CD14-positive monocyte (primary cell): ENCODE data around the gene RAE1. TPM values are rescaled to one million over a fixed set of nuclear protein-coding genes. Genes with fewer than 3 reads are reported as not detected.
"Not testable (repeated sequence)": the region's sequence is repeated elsewhere in the genome, so short reads cannot be mapped to it uniquely, and the experiment has no call there.

ENCODE experiments used
- DNase-seq, 3 donors: peaks; one replicate each; pipeline ENCODE4 v3.0.0-alpha.2; 2011 to 2022
- H2AFZ ChIP-seq: 2 replicates; pipeline ENCODE4 v1.6.0; 2012; ENCODE audit warnings: mild to moderate bottlenecking, low read depth, low read length, inconsistent platforms; ENCODE audit not compliant: insufficient read depth, poor library complexity, severe bottlenecking
- H3K27ac ChIP-seq, 2 donors: 1 replicate in 1 of 2; 2 replicates in 1 of 2; pipeline ENCODE4 v1.5.1; 2012 to 2013; ENCODE audit warnings: low read length in 2 of 2, control low read depth in 1 of 2, inconsistent platforms in 1 of 2, low read depth in 1 of 2, mild to moderate bottlenecking in 1 of 2
- H3K27me3 ChIP-seq, 2 donors: one replicate each; pipeline versions ENCODE4 v1.6.0 to v1.6.1; 2011 to 2013; ENCODE audit warnings: low read length in 2 of 2; ENCODE audit not compliant: control insufficient read depth in 2 of 2, insufficient read depth in 2 of 2
- H3K36me3 ChIP-seq, 2 donors: replicated peaks in 1 of 2; 1 replicate in 1 of 2; 2 replicates in 1 of 2; pipeline versions ENCODE4 v1.5.1 to v1.6.1; 2012 to 2013; ENCODE audit warnings: low read length in 2 of 2, control low read depth in 1 of 2, inconsistent platforms in 1 of 2, mild to moderate bottlenecking in 1 of 2; ENCODE audit not compliant: insufficient read depth in 2 of 2, control insufficient read depth in 1 of 2
- H3K4me1 ChIP-seq, 2 donors: 1 replicate in 1 of 2; 2 replicates in 1 of 2; pipeline versions ENCODE4 v1.5.1 to v1.6.1; 2012 to 2013; ENCODE audit warnings: low read length in 2 of 2, control low read depth in 1 of 2, inconsistent platforms in 1 of 2, mild to moderate bottlenecking in 1 of 2, moderate library complexity in 1 of 2; ENCODE audit not compliant: insufficient read depth in 2 of 2, control insufficient read depth in 1 of 2
- H3K4me2 ChIP-seq: replicated peaks from 2 replicates; pipeline ENCODE3; 2012; ENCODE audit warnings: low read length, moderate library complexity, mild to moderate bottlenecking; ENCODE audit not compliant: poor library complexity, severe bottlenecking; ENCODE audit errors: extremely low read depth
- H3K4me3 ChIP-seq, 3 experiments: fragments of 200-600 bp in 1 of 3; sonication (generic) in 1 of 3; replicated peaks in 1 of 3; 1 replicate in 2 of 3; 2 replicates in 1 of 3; pipeline ENCODE4 v1.5.1; 2011 to 2013; ENCODE audit warnings: low read length in 3 of 3, mild to moderate bottlenecking in 3 of 3, control low read depth in 2 of 3, low read depth in 2 of 3, inconsistent platforms in 1 of 3, moderate library complexity in 1 of 3
- H3K79me2 ChIP-seq: 2 replicates; pipeline ENCODE4 v1.6.0; 2012; ENCODE audit warnings: mild to moderate bottlenecking, control low read depth, inconsistent platforms, low read length, moderate library complexity; ENCODE audit not compliant: insufficient read depth
- H3K9ac ChIP-seq: 2 replicates; pipeline ENCODE4 v1.6.0; 2017; ENCODE audit warnings: low read length, mild to moderate bottlenecking; ENCODE audit not compliant: insufficient read depth, poor library complexity, severe bottlenecking
- H3K9me3 ChIP-seq, 2 donors: replicated peaks in 1 of 2; 1 replicate in 1 of 2; 2 replicates in 1 of 2; pipeline versions ENCODE4 v1.5.1 to v1.6.1; 2012 to 2013; ENCODE audit warnings: low read length in 2 of 2, control low read depth in 1 of 2; ENCODE audit not compliant: control insufficient read depth in 1 of 2, insufficient read depth in 1 of 2
- H4K20me1 ChIP-seq: 2 replicates; pipeline ENCODE4 v1.6.0; 2012; ENCODE audit warnings: mild to moderate bottlenecking, low read length, control low read depth, moderate library complexity; ENCODE audit not compliant: insufficient read depth
- H3K27ac Mint-ChIP-seq, 7 donors: one replicate each; pipeline ENCODE4 v1.8.0; 2020; ENCODE audit warnings: mild to moderate bottlenecking in 7 of 7, mixed read lengths in 7 of 7, moderate library complexity in 6 of 7, inconsistent platforms in 2 of 7
- H3K27me3 Mint-ChIP-seq, 3 donors: one replicate each; pipeline ENCODE4 v1.8.0; 2021 to 2022; ENCODE audit warnings: low read depth in 3 of 3, mild to moderate bottlenecking in 3 of 3, mixed read lengths in 3 of 3, moderate library complexity in 3 of 3, inconsistent platforms in 1 of 3
- H3K36me3 Mint-ChIP-seq, 2 donors: one replicate each; pipeline ENCODE4 v1.8.0; 2020; ENCODE audit warnings: mixed read lengths in 2 of 2, inconsistent platforms in 1 of 2, mild to moderate bottlenecking in 1 of 2
- H3K4me1 Mint-ChIP-seq: one replicate; pipeline ENCODE4 v1.8.0; 2020; ENCODE audit warnings: mild to moderate bottlenecking, mixed read lengths
- H3K4me3 Mint-ChIP-seq, 2 donors: one replicate each; pipeline ENCODE4 v1.8.0; 2020; ENCODE audit warnings: mild to moderate bottlenecking in 2 of 2, mixed read lengths in 2 of 2, moderate library complexity in 1 of 2
- H3K9me3 Mint-ChIP-seq, 7 donors: one replicate each; pipeline ENCODE4 v1.8.0; 2020 to 2022; ENCODE audit warnings: mixed read lengths in 7 of 7, mild to moderate bottlenecking in 6 of 7, moderate library complexity in 6 of 7, inconsistent platforms in 2 of 7
- CTCF ChIP-seq: fragments of 200-600 bp; IDR thresholded peaks from one replicate; pipeline ENCODE4 v1.8.0; 2022; ENCODE audit warnings: antibody characterized with exemption, mild to moderate bottlenecking
- WGBS: methylation state at CpG from one replicate; pipeline ENCODE4 v1.1.5; 2013; ENCODE audit warnings: missing lambda C conversion rate; ENCODE audit not compliant: insufficient coverage; 5-methylcytosine and 5-hydroxymethylcytosine counted together
- intact Hi-C, 2 donors: fragments of 100-400 bp; cut with micrococcal nuclease; formaldehyde crosslinking; loops; one replicate each; pipeline versions ENCODE4 v1.15.0 to v1.15.1; 2023
- polyA plus RNA-seq, 3 donors: library from polyadenylated mRNA; depleted of rRNA in 1 of 3; unstranded in 2 of 3; stranded (reverse) in 1 of 3; fragments of 300-500 nt in 2 of 3; fragments of >200 nt in 1 of 3; fragmentation: Illumina TruSeq in 2 of 3; gene quantifications; 1 replicate in 2 of 3; 2 replicates in 1 of 3; pipeline ENCODE4 v1.2.3, GENCODE V29; 2012 to 2021

The RAE1 gene
- polyA plus RNA-seq, 3 donors: 15.8 to 27.5 (median 21.7) TPM

GRCh38 chr20:57350081-57350710 lies 859 bp upstream of the RAE1 start:
- H3K4me3 Mint-ChIP-seq: peak overlapping the region; percentile 15 to 31
- TF ChIP-seq CTCF: no peak
- H3K9ac ChIP-seq: no peak overlapping the region
- peaks cover 10 to 14% of the 10 kb centered on the region in 2 donors for H3K4me1 ChIP-seq
- H3K4me2 ChIP-seq: no peak overlapping the region
- DNase-seq: no peak
- H3K4me3 ChIP-seq: no peak overlapping the region
- WGBS: 94% methylated on average over 3 of the region's 16 CpGs
- no peaks in the 10 kb centered on the region for H3K9me3 ChIP-seq
- peaks cover 0 to 10% (median 3%) of the 10 kb centered on the region in 7 donors for H3K9me3 Mint-ChIP-seq
- intact Hi-C loops: no loop called here
- H3K27ac Mint-ChIP-seq: peak overlapping the region in 2 of 7 donors; percentile 30 to 35
- H3K27ac ChIP-seq: no peak overlapping the region
- H3K36me3 ChIP-seq: peaks cover 0 to 24% of the 10 kb centered on the region in 2 donors
- no peak overlapping the region for H2AFZ ChIP-seq
- peaks cover 8 to 24% (median 18%) of the 10 kb centered on the region in 3 donors for H3K27me3 Mint-ChIP-seq
- peaks cover 33% of the 10 kb centered on the region for H4K20me1 ChIP-seq
- H3K79me2 ChIP-seq: peaks cover 34% of the 10 kb centered on the region
- peaks cover 14% of the 10 kb centered on the region for H3K4me1 Mint-ChIP-seq
- H3K36me3 Mint-ChIP-seq: peaks cover 24% of the 10 kb centered on the region in 2 donors
- peaks cover 6 to 8% of the 10 kb centered on the region in 2 donors for H3K27me3 ChIP-seq

- Mint-ChIP-seq H3K36me3 (peaks cover 24 to 27% of the 10 kb centered on the region in 2 donors), H3K4me3 (peak overlapping the region; percentile 89 to 92), H3K9me3 (peaks cover 0 to 10% (median 3%) of the 10 kb centered on the region in 7 donors), H3K27me3 (peaks cover 8 to 24% (median 18%) of the 10 kb centered on the region in 3 donors), H3K4me1 (peaks cover 14% of the 10 kb centered on the region), H3K27ac (peak overlapping the region in 4 of 7 donors; percentile 84 to 92 (median 90))
- H3K27me3 ChIP-seq, DNase-seq, H3K9me3 ChIP-seq, intact Hi-C loops: not testable (repeated sequence)
- Histone ChIP-seq H3K27ac (peak overlapping the region; percentile 51 to 91), H3K36me3 (peaks cover 0 to 28% of the 10 kb centered on the region in 2 donors), H3K9ac (peak overlapping the region; percentile 91), H3K4me1 (peaks cover 10 to 14% of the 10 kb centered on the region in 2 donors), H4K20me1 (peaks cover 33% of the 10 kb centered on the region), H3K79me2 (peaks cover 34% of the 10 kb centered on the region), H3K4me3 (peak overlapping the region; percentile 78 to 96 (median 80)), H2AFZ (peak overlapping the region; percentile 93), H3K4me2 (peak overlapping the region; percentile 95)
- WGBS: 1% methylated on average over 4 of the region's 24 CpGs
Measured at GRCh38 chr20:57350726-57351041, 371 bp upstream of the RAE1 start.
